ENCODE data around the gene IRAK4.

- no peak for TF ChIP-seq POLR2A (IDR thresholded peaks at IDR 0.05)
- no peak for TF ChIP-seq CTCF (IDR thresholded peaks at IDR 0.05)
Observed at GRCh38 chr12:43754015-43754414, 4.7 kb upstream of the IRAK4 start.

All from right lobe of liver (tissue), 4 donors.